ENCODE measurements around the gene PARD3. TPM values are rescaled to one million over a fixed set of nuclear protein-coding genes. Genes with fewer than 3 reads are reported as not detected.

PARD3 gene
- total RNA-seq, 2 experiments from 2014 or later: 0.53 to 0.71 TPM

GRCh38 chr10:34154383-34154900 lies 660.7 kb downstream of the PARD3 start:
- Mint-ChIP-seq H3K4me1 (ENCODE audit: low read depth) (no peaks in the 10 kb centered on the region), H3K27me3 (peaks cover 7% of the 10 kb centered on the region), H3K36me3 (ENCODE audit: low read depth) (no peaks in the 10 kb centered on the region), H3K9me3 (no peaks in the 10 kb centered on the region), H3K27ac (no peak overlapping the region), H3K4me3 (no peak overlapping the region)
- H3K27me3 ChIP-seq (ENCODE audit: control insufficient read depth in 1 of 2, insufficient read depth in 2 of 2, low read length in 2 of 2): no peaks in the 10 kb centered on the region
- H3K4me3 ChIP-seq (ENCODE audit: low read length): no peak overlapping the region
- POLR2A ChIA-PET: no interaction called here
- ATAC-seq (ENCODE audit: poor library complexity): no peak
- no peaks in the 10 kb centered on the region for H3K36me3 ChIP-seq (ENCODE audit: insufficient read depth, low read length)
- no peak for DNase-seq
- CTCF ChIA-PET: no interaction called here
- no peak for TF ChIP-seq CTCF (IDR thresholded peaks at IDR 0.05)
- H3K4me1 ChIP-seq (ENCODE audit: insufficient read depth, low read length): no peaks in the 10 kb centered on the region
- intact Hi-C loops (cut with DNase I, micrococcal nuclease): no loop called here
- no peaks in the 10 kb centered on the region for H3K9me3 ChIP-seq (ENCODE audit: control insufficient read depth in 1 of 2, insufficient read depth in 1 of 2, low read length in 2 of 2)
- no peak overlapping the region for H3K27ac ChIP-seq (ENCODE audit: low read depth in 1 of 2, low read length in 2 of 2)

GRCh38 chr10:34153663-34154382 lies 661.3 kb downstream of the PARD3 start:
- POLR2A ChIA-PET: no interaction called here
- intact Hi-C loops (cut with DNase I, micrococcal nuclease): no loop called here
- ATAC-seq (ENCODE audit: poor library complexity) (no peak), DNase-seq (no peak)
- Mint-ChIP-seq H3K4me1 (ENCODE audit: low read depth) (no peaks in the 10 kb centered on the region), H3K4me3 (no peak overlapping the region), H3K27me3 (peaks cover 7% of the 10 kb centered on the region), H3K9me3 (no peaks in the 10 kb centered on the region), H3K27ac (no peak overlapping the region), H3K36me3 (ENCODE audit: low read depth) (no peaks in the 10 kb centered on the region)
- no peaks in the 10 kb centered on the region for H3K27me3 ChIP-seq (ENCODE audit: control insufficient read depth in 1 of 2, insufficient read depth in 2 of 2, low read length in 2 of 2)
- no peak for TF ChIP-seq CTCF (IDR thresholded peaks at IDR 0.05)
- H3K9me3 ChIP-seq (ENCODE audit: control insufficient read depth in 1 of 2, insufficient read depth in 1 of 2, low read length in 2 of 2): no peaks in the 10 kb centered on the region
- H3K4me1 ChIP-seq (ENCODE audit: insufficient read depth, low read length): no peaks in the 10 kb centered on the region
- no peak overlapping the region for H3K27ac ChIP-seq (ENCODE audit: low read depth in 1 of 2, low read length in 2 of 2)
- no peak overlapping the region for H3K4me3 ChIP-seq (ENCODE audit: low read length)
- CTCF ChIA-PET: no interaction called here
- no peaks in the 10 kb centered on the region for H3K36me3 ChIP-seq (ENCODE audit: insufficient read depth, low read length)

- ChIA-PET POLR2A (no interaction called here), CTCF (no interaction called here)
- Mint-ChIP-seq H3K36me3 (ENCODE audit: low read depth) (no peaks in the 10 kb centered on the region), H3K27me3 (peaks cover 7% of the 10 kb centered on the region), H3K4me1 (ENCODE audit: low read depth) (no peaks in the 10 kb centered on the region), H3K4me3 (no peak overlapping the region), H3K27ac (no peak overlapping the region), H3K9me3 (no peaks in the 10 kb centered on the region)
- H3K27me3 ChIP-seq (ENCODE audit: control insufficient read depth in 1 of 2, insufficient read depth in 2 of 2, low read length in 2 of 2): no peaks in the 10 kb centered on the region
- no peak for TF ChIP-seq CTCF (IDR thresholded peaks at IDR 0.05)
- H3K27ac ChIP-seq (ENCODE audit: low read depth in 1 of 2, low read length in 2 of 2): no peak overlapping the region
- H3K36me3 ChIP-seq (ENCODE audit: insufficient read depth, low read length): no peaks in the 10 kb centered on the region
- no peaks in the 10 kb centered on the region for H3K9me3 ChIP-seq (ENCODE audit: control insufficient read depth in 1 of 2, insufficient read depth in 1 of 2, low read length in 2 of 2)
- ATAC-seq (ENCODE audit: poor library complexity): no peak
- intact Hi-C loops (cut with DNase I, micrococcal nuclease): no loop called here
- H3K4me3 ChIP-seq (ENCODE audit: low read length): no peak overlapping the region
- no peak for DNase-seq
- no peaks in the 10 kb centered on the region for H3K4me1 ChIP-seq (ENCODE audit: insufficient read depth, low read length)
These were observed 662.7 kb downstream of the PARD3 start for GRCh38 chr10:34152434-34152833.
